ENCODE measurements around the gene SEMA4A.
A peak's percentile ranks its signal among the peaks of the same experiment; 100 is the strongest.

SEMA4A gene

GRCh38 chr1:156106624-156107488 is 46.5 kb upstream of the SEMA4A start:
- Histone ChIP-seq H3K36me3 (ENCODE audit: control insufficient read depth, low read length) (no peaks in the 10 kb centered on the region), H3K9me2 (replicated peaks; ENCODE audit: control insufficient read depth, low read length) (no peaks in the 10 kb centered on the region), H3K4me1 (ENCODE audit: control insufficient read depth, low read length) (peaks cover 46% of the 10 kb centered on the region), H3K9me3 (ENCODE audit: control insufficient read depth, insufficient read depth, low read length) (no peaks in the 10 kb centered on the region), H3F3A (ENCODE audit: control insufficient read depth, insufficient read depth) (peaks cover 5% of the 10 kb centered on the region), H3K4me3 (ENCODE audit: low read length) (peak overlapping the region; percentile 68), H4K20me1 (ENCODE audit: control insufficient read depth, insufficient read depth, low read depth, low read length) (no peaks in the 10 kb centered on the region), H3K27ac (ENCODE audit: low read depth, low read length) (peak overlapping the region; percentile 38), H3K27me3 (ENCODE audit: control insufficient read depth, low read length) (peaks cover 6% of the 10 kb centered on the region), H3K79me2 (ENCODE audit: control insufficient read depth, low read length) (no peaks in the 10 kb centered on the region), H3K4me2 (ENCODE audit: low read length) (peak overlapping the region; percentile 77)
- TF ChIP-seq EZH2phosphoT487 (IDR thresholded peaks at IDR 0.05; ENCODE audit: borderline replicate concordance, low read length) (no peak), CTCF (IDR thresholded peaks at IDR 0.05; ENCODE audit: low read depth, low read length, poor library complexity, severe bottlenecking) (no peak)

DNA sequence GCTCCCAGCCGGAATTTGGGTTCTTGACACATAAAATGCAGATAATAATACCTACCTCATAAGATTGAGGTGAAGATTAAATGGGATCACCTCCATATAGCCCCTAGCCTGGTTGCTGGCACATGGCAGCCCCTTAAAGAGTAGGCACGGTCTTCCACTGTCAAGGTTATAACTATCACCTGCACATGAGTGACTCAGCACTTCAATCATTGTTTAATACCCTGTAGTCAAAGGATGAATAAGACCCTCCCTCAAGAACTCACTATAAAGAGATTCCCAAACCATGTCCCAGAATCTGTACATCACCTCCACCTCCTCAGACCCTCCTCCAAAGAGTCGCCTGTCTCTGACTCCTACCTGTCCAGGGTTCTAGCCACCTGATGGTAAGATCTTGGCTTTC is 45.3 kb upstream of the SEMA4A start:
- H3K27me3 ChIP-seq (ENCODE audit: control insufficient read depth, low read length): peaks cover 16% of the 10 kb centered on the region
- TF ChIP-seq EZH2phosphoT487 (IDR thresholded peaks at IDR 0.05; ENCODE audit: borderline replicate concordance, low read length): no peak
- TF ChIP-seq CTCF (IDR thresholded peaks at IDR 0.05; ENCODE audit: low read depth, low read length, poor library complexity, severe bottlenecking): no peak
- no peaks in the 10 kb centered on the region for H3K36me3 ChIP-seq (ENCODE audit: control insufficient read depth, low read length)
- peaks cover 5% of the 10 kb centered on the region for H3F3A ChIP-seq (ENCODE audit: control insufficient read depth, insufficient read depth)
- H4K20me1 ChIP-seq (ENCODE audit: control insufficient read depth, insufficient read depth, low read depth, low read length): no peaks in the 10 kb centered on the region
- H3K9me2 ChIP-seq (replicated peaks; ENCODE audit: control insufficient read depth, low read length): no peaks in the 10 kb centered on the region
- no peak overlapping the region for H3K4me3 ChIP-seq (ENCODE audit: low read length)
- H3K4me2 ChIP-seq (ENCODE audit: low read length): no peak overlapping the region
- H3K79me2 ChIP-seq (ENCODE audit: control insufficient read depth, low read length): no peaks in the 10 kb centered on the region
- peaks cover 42% of the 10 kb centered on the region for H3K4me1 ChIP-seq (ENCODE audit: control insufficient read depth, low read length)
- no peak overlapping the region for H3K27ac ChIP-seq (ENCODE audit: low read depth, low read length)
- H3K9me3 ChIP-seq (ENCODE audit: control insufficient read depth, insufficient read depth, low read length): no peaks in the 10 kb centered on the region

DNA sequence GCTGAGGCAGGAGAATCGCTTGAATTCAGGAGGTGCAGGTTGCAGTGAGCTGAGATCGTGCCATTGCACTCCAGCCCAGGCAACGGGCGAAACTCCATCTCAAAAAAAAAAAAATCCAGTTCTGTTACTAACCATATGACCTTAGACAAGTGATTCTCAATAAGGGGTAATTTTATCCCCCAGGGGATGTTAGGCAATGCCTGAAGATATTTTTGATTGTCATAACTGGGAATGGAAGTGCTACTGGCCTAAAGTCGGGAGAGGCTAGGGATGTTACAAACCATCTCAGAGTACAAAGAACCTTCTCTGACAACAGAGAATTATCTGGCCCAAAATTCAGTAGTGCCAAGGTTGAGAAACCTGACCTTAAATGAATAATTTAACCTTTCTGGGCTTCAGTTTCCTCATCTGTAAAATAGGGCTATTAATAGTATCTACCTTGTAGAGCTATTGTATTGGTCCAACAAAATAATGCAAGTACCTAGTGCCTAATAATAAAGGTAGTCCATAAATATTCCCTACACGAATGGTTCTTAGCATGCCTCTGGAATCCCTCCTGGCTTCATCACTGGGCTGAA is 44.6 kb upstream of the SEMA4A start:
- TF ChIP-seq CTCF (IDR thresholded peaks at IDR 0.05; ENCODE audit: low read depth, low read length, poor library complexity, severe bottlenecking): no peak
- no peak for TF ChIP-seq EZH2phosphoT487 (IDR thresholded peaks at IDR 0.05; ENCODE audit: borderline replicate concordance, low read length)
- no peaks in the 10 kb centered on the region for H3K79me2 ChIP-seq (ENCODE audit: control insufficient read depth, low read length)
- H3K9me3 ChIP-seq (ENCODE audit: control insufficient read depth, insufficient read depth, low read length): no peaks in the 10 kb centered on the region
- no peaks in the 10 kb centered on the region for H3K36me3 ChIP-seq (ENCODE audit: control insufficient read depth, low read length)
- H3K9me2 ChIP-seq (replicated peaks; ENCODE audit: control insufficient read depth, low read length): no peaks in the 10 kb centered on the region
- H3K4me2 ChIP-seq (ENCODE audit: low read length): no peak overlapping the region
- peaks cover 23% of the 10 kb centered on the region for H3K27me3 ChIP-seq (ENCODE audit: control insufficient read depth, low read length)
- peaks cover 5% of the 10 kb centered on the region for H3F3A ChIP-seq (ENCODE audit: control insufficient read depth, insufficient read depth)
- peaks cover 35% of the 10 kb centered on the region for H3K4me1 ChIP-seq (ENCODE audit: control insufficient read depth, low read length)
- no peak overlapping the region for H3K27ac ChIP-seq (ENCODE audit: low read depth, low read length)
- H4K20me1 ChIP-seq (ENCODE audit: control insufficient read depth, insufficient read depth, low read depth, low read length): 0 out of 2 replicates have a peak, but pooled peaks cover 3% of the 10 kb centered on the region
- no peak overlapping the region for H3K4me3 ChIP-seq (ENCODE audit: low read length)

Data from DOHH2 (cell line).